CD4-positive, alpha-beta T cell (primary cell): ENCODE results near the gene KCNMA1. TPM values are rescaled to one million over a fixed set of nuclear protein-coding genes. Genes with fewer than 3 reads are reported as not detected.

Source experiments
- ATAC-seq: fragments of 200-7000 bp; cut with Tn5 transposase; one replicate; pipeline ENCODE4 v1.10.0; 2022; ENCODE audit warnings: mild to moderate bottlenecking; ENCODE audit not compliant: poor library complexity
- CTCF ChIA-PET: fragments of 350-600 bp; sonication (Branson Sonifier 250); formaldehyde crosslinking; loops from one replicate; lab custom pipeline; 2021; ENCODE audit warnings: antibody characterized with exemption, inconsistent platforms; lab: Charles Lee
- POLR2A ChIA-PET: fragments of 350-600 bp; sonication (Branson Sonifier 250); formaldehyde crosslinking; loops from one replicate; lab custom pipeline; 2021; ENCODE audit warnings: antibody characterized with exemption, inconsistent platforms; lab: Charles Lee
- DNase-seq, 14 experiments: peaks; one replicate each; pipeline ENCODE4 v3.0.0-alpha.2; 2013 to 2020; ENCODE audit warnings: mixed read lengths in 2 of 14
- H3K27ac ChIP-seq, 2 donors: one replicate each; pipeline versions ENCODE4 v1.5.1 to v1.7.0; 2013; ENCODE audit warnings: low read length in 2 of 2, low read depth in 1 of 2, mild to moderate bottlenecking in 1 of 2
- H3K27me3 ChIP-seq, 2 experiments: 1 replicate in 1 of 2; 2 replicates in 1 of 2; pipeline versions ENCODE4 v1.6.1 to v1.7.0; 2013; ENCODE audit warnings: low read length in 2 of 2, control low read depth in 1 of 2, mild to moderate bottlenecking in 1 of 2, moderate library complexity in 1 of 2; ENCODE audit not compliant: insufficient read depth in 2 of 2, control insufficient read depth in 1 of 2
- H3K36me3 ChIP-seq: one replicate; pipeline ENCODE4 v1.6.1; 2013; ENCODE audit warnings: low read length, control low read depth; ENCODE audit not compliant: insufficient read depth
- H3K4me1 ChIP-seq: one replicate; pipeline ENCODE4 v1.6.1; 2013; ENCODE audit warnings: low read length, control low read depth; ENCODE audit not compliant: insufficient read depth
- H3K4me3 ChIP-seq: one replicate; pipeline ENCODE4 v1.5.1; 2013; ENCODE audit warnings: mild to moderate bottlenecking, low read length, moderate library complexity
- H3K9me3 ChIP-seq, 2 experiments: 1 replicate in 1 of 2; 2 replicates in 1 of 2; pipeline versions ENCODE4 v1.6.1 to v1.7.0; 2013; ENCODE audit warnings: low read length in 2 of 2, mild to moderate bottlenecking in 2 of 2, control low read depth in 1 of 2, moderate library complexity in 1 of 2; ENCODE audit not compliant: control insufficient read depth in 1 of 2, insufficient read depth in 1 of 2
- H3K27ac Mint-ChIP-seq: one replicate; pipeline ENCODE4 v1.8.0; 2020; ENCODE audit warnings: mixed read lengths
- H3K27me3 Mint-ChIP-seq: one replicate; pipeline ENCODE4 v1.8.0; 2021; ENCODE audit warnings: mixed read lengths
- H3K36me3 Mint-ChIP-seq: one replicate; pipeline ENCODE4 v1.8.0; 2021; ENCODE audit warnings: low read depth, mixed read lengths
- H3K4me1 Mint-ChIP-seq: one replicate; pipeline ENCODE4 v1.8.0; 2021; ENCODE audit warnings: low read depth, mixed read lengths
- H3K4me3 Mint-ChIP-seq: one replicate; pipeline ENCODE4 v1.8.0; 2020; ENCODE audit warnings: mild to moderate bottlenecking, mixed read lengths
- H3K9me3 Mint-ChIP-seq: one replicate; pipeline ENCODE4 v1.8.0; 2020; ENCODE audit warnings: mixed read lengths
- intact Hi-C, 2 experiments: fragments of 100-400 bp; cut with DNase I in 1 of 2; cut with micrococcal nuclease in 1 of 2; formaldehyde crosslinking; loops; one replicate each; pipeline versions ENCODE4 v1.15.1 to v1.9.0; 2023 to 2025; cut with DNase I, micrococcal nuclease
- total RNA-seq, 174 experiments: library from RNA in 2 of 174; stranded (reverse) in 2 of 174; gene quantifications; one replicate each; pipeline ENCODE4 v1.2.3 and lab custom pipeline; 2021 to 2026
- TF ChIP-seq, protein P1 (sequence below): fragments of 200-600 bp; IDR thresholded peaks from one replicate; pipeline ENCODE4 v1.8.0; 2022; ENCODE audit warnings: antibody characterized with exemption, mild to moderate bottlenecking

The KCNMA1 gene
- total RNA-seq, 2 experiments from 2014 or later: not detected

GRCh38 chr10:77564731-77565589, 72.6 kb downstream of the KCNMA1 start:
- no peak overlapping the region for H3K4me3 Mint-ChIP-seq
- TF ChIP-seq, protein P1, sequence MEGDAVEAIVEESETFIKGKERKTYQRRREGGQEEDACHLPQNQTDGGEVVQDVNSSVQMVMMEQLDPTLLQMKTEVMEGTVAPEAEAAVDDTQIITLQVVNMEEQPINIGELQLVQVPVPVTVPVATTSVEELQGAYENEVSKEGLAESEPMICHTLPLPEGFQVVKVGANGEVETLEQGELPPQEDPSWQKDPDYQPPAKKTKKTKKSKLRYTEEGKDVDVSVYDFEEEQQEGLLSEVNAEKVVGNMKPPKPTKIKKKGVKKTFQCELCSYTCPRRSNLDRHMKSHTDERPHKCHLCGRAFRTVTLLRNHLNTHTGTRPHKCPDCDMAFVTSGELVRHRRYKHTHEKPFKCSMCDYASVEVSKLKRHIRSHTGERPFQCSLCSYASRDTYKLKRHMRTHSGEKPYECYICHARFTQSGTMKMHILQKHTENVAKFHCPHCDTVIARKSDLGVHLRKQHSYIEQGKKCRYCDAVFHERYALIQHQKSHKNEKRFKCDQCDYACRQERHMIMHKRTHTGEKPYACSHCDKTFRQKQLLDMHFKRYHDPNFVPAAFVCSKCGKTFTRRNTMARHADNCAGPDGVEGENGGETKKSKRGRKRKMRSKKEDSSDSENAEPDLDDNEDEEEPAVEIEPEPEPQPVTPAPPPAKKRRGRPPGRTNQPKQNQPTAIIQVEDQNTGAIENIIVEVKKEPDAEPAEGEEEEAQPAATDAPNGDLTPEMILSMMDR: no peak
- H3K27ac Mint-ChIP-seq: no peak overlapping the region
- H3K9me3 Mint-ChIP-seq: no peaks in the 10 kb centered on the region
- no peak overlapping the region for H3K27ac ChIP-seq
- intact Hi-C loops: no loop called here
- H3K36me3 ChIP-seq: no peaks in the 10 kb centered on the region
- H3K36me3 Mint-ChIP-seq: no peaks in the 10 kb centered on the region
- peaks cover 0 to 2% of the 10 kb centered on the region in 2 experiments for H3K27me3 ChIP-seq
- no peak overlapping the region for H3K4me3 ChIP-seq
- no peak for DNase-seq
- H3K27me3 Mint-ChIP-seq: peaks cover 25% of the 10 kb centered on the region
- H3K4me1 ChIP-seq: no peaks in the 10 kb centered on the region
- no peaks in the 10 kb centered on the region for H3K4me1 Mint-ChIP-seq
- peaks cover 0 to 5% of the 10 kb centered on the region in 2 experiments for H3K9me3 ChIP-seq
- POLR2A ChIA-PET: no interaction called here
- ATAC-seq: no peak
- CTCF ChIA-PET: no interaction called here

- no peak overlapping the region for H3K4me3 ChIP-seq
- peaks cover 0 to 2% of the 10 kb centered on the region in 2 experiments for H3K27me3 ChIP-seq
- Mint-ChIP-seq H3K9me3 (no peaks in the 10 kb centered on the region), H3K36me3 (no peaks in the 10 kb centered on the region), H3K4me3 (no peak overlapping the region), H3K4me1 (no peaks in the 10 kb centered on the region), H3K27me3 (peaks cover 25% of the 10 kb centered on the region), H3K27ac (no peak overlapping the region)
- DNase-seq (no peak), ATAC-seq (no peak)
- POLR2A ChIA-PET: no interaction called here
- intact Hi-C loops: no loop called here
- peaks cover 0 to 5% of the 10 kb centered on the region in 2 experiments for H3K9me3 ChIP-seq
- CTCF ChIA-PET: no interaction called here
- H3K27ac ChIP-seq: no peak overlapping the region
- H3K4me1 ChIP-seq: no peaks in the 10 kb centered on the region
- no peaks in the 10 kb centered on the region for H3K36me3 ChIP-seq
- TF ChIP-seq, protein P1: no peak
These were observed 73.9 kb downstream of the KCNMA1 start for GRCh38 chr10:77563638-77564270.

GRCh38 chr10:77562742-77563141, 74.9 kb downstream of the KCNMA1 start:
- H3K4me3 Mint-ChIP-seq: no peak overlapping the region
- H3K36me3 Mint-ChIP-seq: no peaks in the 10 kb centered on the region
- no peak overlapping the region for H3K27ac ChIP-seq
- H3K4me3 ChIP-seq: no peak overlapping the region
- ATAC-seq (no peak), DNase-seq (no peak)
- TF ChIP-seq, protein P1: no peak
- H3K9me3 Mint-ChIP-seq: no peaks in the 10 kb centered on the region
- H3K27me3 ChIP-seq: peaks cover 0 to 2% of the 10 kb centered on the region in 2 experiments
- POLR2A ChIA-PET: no interaction called here
- CTCF ChIA-PET: no interaction called here
- H3K27me3 Mint-ChIP-seq: peaks cover 25% of the 10 kb centered on the region
- H3K4me1 ChIP-seq: no peaks in the 10 kb centered on the region
- no peaks in the 10 kb centered on the region for H3K4me1 Mint-ChIP-seq
- H3K27ac Mint-ChIP-seq: no peak overlapping the region
- H3K9me3 ChIP-seq: peaks cover 0 to 5% of the 10 kb centered on the region in 2 experiments
- no peaks in the 10 kb centered on the region for H3K36me3 ChIP-seq
- intact Hi-C loops: no loop called here
